Cerebellar nuclear complex (tissue), 1 donor: Measurements from ENCODE around the gene PHRF1.
A peak's percentile ranks its signal among the peaks of the same experiment; 100 is the strongest.

Source experiments
- DNase-seq, 2 experiments: peaks; one replicate each; lab custom pipeline; 2025; lab: John Stamatoyannopoulos, UW

PHRF1 gene

DNA sequence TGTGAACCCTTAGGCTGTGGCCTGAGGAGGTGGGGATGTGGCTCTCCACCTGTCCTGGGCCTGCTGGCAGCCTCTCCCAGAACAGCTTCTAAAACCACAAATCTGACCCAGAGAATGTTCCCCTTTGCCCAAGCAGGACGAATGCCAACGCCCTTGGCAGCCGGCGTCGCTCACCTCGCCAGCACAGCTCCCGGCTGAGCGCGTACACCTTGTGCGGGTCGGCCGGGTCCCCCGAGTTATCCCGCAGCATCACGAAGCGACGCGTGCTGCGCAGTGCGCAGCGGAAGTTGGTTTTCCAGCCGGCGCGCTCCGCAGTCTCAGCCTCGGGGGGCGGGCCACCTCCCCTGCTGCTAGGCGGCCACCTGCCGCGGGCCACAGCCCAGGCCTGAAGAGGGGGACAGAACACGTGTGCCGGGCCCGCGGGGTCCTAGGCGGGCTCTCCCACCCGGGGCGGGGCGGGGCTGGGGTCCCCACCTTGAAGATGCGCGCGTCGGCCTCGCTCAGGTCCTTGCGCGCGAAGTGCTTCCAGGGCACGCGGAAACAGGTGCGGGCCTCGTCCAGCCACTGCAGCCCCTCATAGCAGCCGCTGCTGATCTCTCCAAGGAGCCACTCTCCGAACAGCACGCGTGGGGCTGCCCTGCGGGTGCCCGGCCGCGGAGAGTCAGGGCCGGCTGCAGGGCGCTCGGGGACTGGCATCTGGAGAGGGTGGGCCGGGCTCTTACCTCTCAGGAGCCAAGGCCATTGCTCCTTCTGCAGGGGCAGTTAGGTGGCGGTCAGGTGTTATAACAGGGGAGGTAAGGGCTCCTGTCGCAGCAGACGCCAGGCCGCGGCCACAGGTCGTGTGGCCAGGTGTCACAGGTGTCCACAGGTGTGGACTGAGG, 38.6 kb downstream of the PHRF1 start:
- no peak for DNase-seq

- peak in 1 of 2 experiments; percentile 52 for DNase-seq
Measured at GRCh38 chr11:615504-616319, 39.4 kb downstream of the PHRF1 start, which contains the start of gene IRF7. IRF7 (minus strand) TSS chr11:615950; CDS start chr11:615364, 586 bp downstream.

GRCh38 chr11:616320-617198, 40.3 kb downstream of the PHRF1 start:
- DNase-seq = no peak

GRCh38 chr11:617199-617911, 41.1 kb downstream of the PHRF1 start:
- DNase-seq = no peak

- DNase-seq = no peak
Measured at GRCh38 chr11:617912-618682, 41.8 kb downstream of the PHRF1 start.

DNA sequence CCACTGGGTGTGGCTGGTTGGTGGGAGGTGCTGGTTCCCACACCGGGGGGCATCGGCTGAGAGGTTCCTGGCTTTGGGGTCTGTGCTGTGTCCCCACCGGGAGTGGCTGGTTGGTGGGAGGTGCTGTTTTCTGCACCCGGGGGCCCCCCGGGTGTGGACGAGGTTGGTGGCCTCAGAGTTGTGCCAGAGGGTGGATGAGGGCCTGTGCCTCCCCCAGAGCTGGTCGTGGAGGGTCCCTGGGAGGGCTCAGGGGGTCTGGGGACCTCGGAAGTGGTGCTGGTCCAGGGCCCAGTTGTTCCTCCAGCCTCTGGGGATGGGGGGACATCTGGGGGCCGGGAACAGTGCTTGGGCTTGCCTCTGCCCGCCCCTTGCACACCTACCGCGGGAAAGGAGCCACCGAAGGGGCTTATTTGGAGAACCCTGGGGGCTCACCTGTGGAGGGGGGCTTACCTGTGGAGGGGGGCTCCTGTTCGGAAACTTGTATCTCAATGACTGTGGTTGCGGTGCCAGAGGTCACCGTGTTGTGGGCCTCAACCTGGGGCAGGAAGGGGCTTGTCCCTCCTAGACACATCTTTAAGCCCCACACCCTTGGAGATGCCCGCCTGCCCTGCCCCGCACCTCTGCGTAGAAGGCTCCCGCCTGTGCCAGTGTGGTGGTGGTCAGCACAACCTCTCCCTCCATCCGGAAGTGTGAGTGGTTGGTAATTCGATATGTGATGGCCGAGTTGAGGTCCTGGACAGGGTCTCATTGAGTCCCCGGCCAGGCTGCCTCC, 42.8 kb downstream of the PHRF1 start:
- DNase-seq = no peak

DNA sequence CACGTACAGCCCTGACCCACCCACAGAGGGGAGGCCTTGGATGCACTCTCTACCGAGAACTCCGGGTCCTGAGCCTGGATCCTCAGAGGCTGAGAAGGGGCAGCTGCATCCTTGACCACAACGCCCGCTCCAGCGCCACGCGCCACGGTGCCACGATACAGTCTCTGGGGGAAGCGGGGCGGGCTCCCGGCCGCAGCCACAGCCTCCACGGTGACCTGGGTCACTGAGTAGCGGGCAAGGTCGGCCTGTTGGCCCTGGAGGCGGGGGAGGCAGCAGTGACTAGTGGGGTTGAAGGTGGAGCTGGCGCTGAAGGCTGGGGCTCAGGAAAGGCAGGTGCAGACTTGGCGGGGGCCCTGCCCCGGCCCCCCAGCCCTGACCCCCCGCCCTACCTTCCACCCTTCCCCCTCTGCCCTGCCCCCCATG, 43.4 kb downstream of the PHRF1 start:
- DNase-seq = no peak

DNA sequence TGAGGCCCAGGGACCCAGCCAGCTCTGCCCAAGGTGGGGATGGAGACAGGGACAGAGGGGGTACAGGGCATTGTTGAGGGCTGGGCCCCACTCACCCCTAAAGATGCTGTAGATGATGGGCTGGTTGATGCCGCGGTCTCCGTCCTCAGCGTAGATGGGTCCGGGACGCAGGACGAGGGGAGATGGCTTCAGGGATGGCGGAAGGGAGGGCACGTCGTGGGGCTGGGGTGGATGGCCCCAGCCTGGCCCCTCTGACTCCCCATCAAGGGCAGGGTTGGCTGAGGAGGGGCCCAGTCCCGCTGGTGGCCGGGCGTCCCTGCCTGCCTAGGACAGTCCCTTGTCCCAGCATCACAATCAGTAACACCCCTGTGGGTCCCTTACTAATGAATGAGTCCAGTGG, 43.9 kb downstream of the PHRF1 start:
- no peak for DNase-seq

DNA sequence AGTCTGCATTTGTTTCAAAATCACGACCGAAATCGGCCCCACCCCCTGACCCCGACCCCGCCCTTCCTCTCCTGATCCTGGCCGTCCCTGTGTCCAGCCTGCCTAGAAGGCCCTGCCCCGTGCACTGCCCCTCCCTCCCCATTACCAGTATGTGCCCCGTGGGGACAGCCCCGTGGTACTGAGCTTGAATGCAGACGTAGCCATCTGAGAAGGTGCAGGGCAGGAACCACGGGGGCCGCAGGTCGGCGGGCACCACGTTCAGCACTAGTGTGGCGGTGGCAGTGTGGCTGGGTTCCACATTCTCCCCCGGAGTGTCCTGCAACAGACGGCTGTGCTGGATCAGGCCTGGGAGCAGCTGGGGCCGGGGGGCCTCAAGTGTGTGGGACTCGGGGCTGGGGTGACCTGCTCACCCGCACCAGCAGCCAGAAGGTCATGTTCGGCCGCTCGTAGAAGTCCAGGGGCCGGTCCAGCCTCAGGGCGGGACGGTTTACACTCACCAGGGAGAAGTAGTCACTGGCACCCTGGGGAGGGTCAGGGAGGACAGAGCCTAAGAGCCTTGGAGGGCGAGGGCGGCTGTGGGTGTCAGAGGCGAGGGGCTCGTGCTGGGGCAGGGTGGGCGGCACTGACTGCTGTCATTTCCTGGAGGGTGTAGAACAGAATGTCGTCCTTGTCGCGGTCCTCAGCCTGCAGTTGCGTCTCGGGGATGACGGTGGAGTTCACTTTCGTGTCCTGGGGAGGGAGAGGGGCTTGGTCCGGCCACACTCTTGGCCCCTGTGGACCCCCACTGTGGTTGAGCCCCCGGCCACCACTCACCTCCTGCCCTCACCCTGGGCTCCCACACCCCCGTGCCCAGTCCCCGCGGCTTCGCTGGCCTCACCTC, 44.9 kb downstream of the PHRF1 start:
- no peak for DNase-seq

DNA sequence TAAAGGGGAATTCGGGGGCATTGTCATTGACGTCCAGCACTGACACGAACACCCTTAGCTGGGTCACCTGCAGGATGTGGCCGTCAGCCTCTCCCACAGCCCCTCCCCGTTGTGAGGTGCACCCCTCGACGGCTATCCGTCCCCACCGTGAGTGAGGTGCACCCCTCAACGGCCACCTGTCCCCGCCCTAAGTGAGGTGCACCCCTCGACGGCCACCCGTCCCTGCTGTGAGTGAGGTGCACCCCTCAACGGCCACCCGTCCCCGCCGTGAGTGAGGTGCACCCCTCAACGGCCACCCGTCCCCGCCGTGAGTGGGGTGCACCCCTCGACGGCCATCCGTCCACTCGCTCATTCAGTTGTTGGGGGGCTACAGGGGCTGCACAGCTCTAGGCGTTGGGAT, 45.6 kb downstream of the PHRF1 start:
- DNase-seq = no peak

DNA sequence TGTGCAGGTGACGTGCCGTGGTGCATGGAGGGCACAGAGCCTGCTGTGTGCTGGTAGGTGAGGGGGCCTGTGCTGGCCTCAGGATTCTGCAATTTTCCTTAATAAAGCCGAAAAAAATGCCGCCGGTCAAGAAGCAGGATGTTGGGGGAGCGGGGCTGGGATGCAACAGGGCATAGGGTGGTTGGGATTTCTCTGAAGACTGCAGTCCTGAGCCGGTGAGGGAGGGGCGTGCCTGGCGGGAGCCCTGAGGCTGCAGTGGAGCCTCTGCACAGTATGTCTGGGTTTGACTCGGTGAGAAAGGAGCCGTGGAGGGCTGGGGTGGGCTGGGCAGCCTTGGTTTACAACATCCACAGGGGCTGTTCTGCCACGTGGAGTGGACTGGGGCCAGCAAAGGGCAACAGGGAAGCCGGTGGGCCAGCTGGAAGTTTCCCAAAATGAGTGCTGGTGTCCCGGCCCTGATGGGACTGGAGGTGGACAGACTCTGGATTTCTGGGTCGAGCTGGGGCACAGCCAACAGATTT, 47.1 kb downstream of the PHRF1 start:
- no peak for DNase-seq

GRCh38 chr11:623999-624704, 47.9 kb downstream of the PHRF1 start:
- no peak for DNase-seq

DNA sequence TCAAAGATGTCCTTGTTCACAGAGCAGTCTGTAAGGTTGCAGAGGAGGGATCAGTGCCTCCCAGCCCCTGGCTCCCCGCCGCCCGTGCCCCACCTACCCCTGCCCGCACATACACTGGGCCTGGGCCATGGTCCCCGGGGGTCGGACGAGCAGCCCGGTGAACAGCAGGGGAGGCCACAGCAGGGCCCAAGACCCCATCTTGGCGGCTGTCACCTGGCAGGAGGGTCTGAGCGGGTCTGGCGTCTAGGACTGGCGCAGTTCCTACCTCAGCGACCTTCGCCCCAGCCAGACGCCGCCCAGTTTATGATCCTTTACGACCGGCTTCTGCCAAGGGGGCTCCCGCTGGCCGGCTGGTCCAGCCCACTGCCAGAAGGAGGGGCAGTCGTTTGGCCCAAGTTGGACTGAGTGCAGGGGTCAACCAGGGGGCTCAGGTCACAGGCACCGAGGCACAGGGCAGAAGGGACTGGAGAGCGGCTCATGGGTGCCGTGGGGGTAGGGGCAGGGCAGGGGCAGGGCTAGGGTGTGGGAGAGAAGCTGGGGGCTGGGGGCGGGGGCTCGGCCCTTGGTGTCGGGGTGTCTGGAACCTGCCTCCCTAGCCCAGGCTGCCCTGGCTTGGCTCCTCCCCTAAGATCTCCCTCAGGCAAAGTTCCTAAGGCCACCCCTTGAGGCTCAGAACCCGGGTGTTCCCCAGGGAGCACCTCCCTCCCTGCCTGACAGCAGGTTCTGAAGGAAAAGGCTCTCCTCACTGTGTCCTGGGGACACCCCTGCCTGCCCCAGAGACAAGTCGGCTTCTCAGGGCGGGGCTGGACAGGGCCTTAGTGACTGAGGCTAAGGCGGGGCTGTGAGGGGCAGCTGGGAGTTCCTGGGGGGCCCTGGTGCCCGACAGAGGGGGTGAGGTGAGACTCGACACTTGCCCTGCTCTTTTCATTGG, 48.7 kb downstream of the PHRF1 start, which contains the start of gene CDHR5:
Gene CDHR5, minus strand, starts transcription at position 251 of the 931 bp plus-strand sequence. Its CDS starts 53 bp downstream, at position 198.
- no peak for DNase-seq

- no peak for DNase-seq
Measured at GRCh38 chr11:625636-626268, 49.5 kb downstream of the PHRF1 start.

DNA sequence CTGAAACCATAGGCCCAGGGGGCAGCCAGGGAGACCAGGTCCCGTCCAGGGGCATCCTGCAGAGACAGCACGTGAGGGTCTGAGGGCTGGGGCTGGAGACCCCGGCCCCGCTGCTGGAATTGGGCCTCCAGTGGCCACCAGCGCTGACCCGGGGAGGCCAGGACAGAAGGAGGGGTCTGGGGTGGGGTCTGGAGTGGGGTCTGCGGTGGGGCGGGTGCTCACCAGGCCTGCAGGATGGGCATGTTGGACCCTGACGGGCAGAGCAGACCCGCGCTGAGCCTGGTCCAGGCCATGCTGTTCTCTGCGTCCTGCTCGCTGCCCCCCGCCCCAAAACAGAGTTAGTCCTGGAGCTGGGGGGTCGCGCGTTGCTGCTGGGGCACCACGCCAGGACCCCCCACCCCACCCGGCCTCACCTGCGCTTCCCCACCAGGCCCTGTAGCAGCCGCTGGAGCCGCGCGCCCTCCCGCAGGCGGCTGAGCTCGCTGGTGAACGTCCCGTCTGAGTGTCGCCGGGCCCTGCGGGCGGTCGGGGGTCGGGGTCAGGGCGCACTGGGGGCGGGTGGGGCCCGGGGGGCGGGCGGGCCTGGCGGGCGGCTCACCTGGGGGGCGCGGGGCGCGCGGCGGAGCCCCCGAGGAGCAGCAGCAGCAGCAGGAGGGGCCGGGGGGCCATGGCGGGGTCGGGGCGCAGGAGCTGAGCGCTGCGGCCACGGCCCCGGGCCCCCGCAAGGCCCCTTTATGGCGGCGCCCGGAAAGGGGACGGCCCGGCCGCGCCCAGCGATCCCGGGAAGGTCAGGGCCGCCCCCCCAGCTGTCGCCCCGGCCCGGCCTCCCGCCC, 50.4 kb downstream of the PHRF1 start, which contains the start of gene SCT:
Gene SCT, minus strand, starts transcription at position 707 of the 833 bp plus-strand sequence. Its CDS starts 38 bp downstream, at position 669.
- no peak for DNase-seq
